Body of pancreas (tissue), 4 donors: Measurements from ENCODE around the gene SPAG8. TPM values are rescaled to one million over a fixed set of nuclear protein-coding genes. Genes with fewer than 3 reads are reported as not detected.
A peak's percentile ranks its signal among the peaks of the same experiment; 100 is the strongest.

Experiments used
- ATAC-seq: fragments of 150-250 bp; one replicate; pipeline ENCODE4 v1.9.1; 2016
- DNase-seq, 4 donors: peaks; one replicate each; pipeline ENCODE4 v3.0.0-alpha.2; 2019
- H3K27ac ChIP-seq, 4 donors: fragments of 200-600 bp; sonication (generic); 1 replicate in 3 of 4; 2 replicates in 1 of 4; pipeline versions ENCODE4 v1.5.1 to v1.6.1; 2016 to 2019; ENCODE audit warnings: mild to moderate bottlenecking in 1 of 4, mixed read lengths in 1 of 4, moderate library complexity in 1 of 4
- H3K27me3 ChIP-seq, 2 donors: fragments of 200-600 bp; sonication (generic); one replicate each; pipeline ENCODE4 v1.6.0; 2016; ENCODE audit warnings: mild to moderate bottlenecking in 1 of 2
- H3K36me3 ChIP-seq, 2 donors: fragments of 200-600 bp; sonication (generic); replicated peaks in 1 of 2; 2 replicates each; pipeline ENCODE4 v1.5.1; 2016; ENCODE audit warnings: low read depth in 2 of 2; ENCODE audit not compliant: insufficient read depth in 1 of 2
- H3K4me1 ChIP-seq: fragments of 200-600 bp; sonication (generic); one replicate; pipeline ENCODE4 v1.6.0; 2016
- H3K4me3 ChIP-seq, 2 donors: fragments of 200-600 bp; sonication (generic); 1 replicate in 1 of 2; 2 replicates in 1 of 2; pipeline ENCODE4 v1.5.1; 2016 to 2019
- H3K9me3 ChIP-seq, 3 donors: fragments of 200-600 bp; sonication (generic); 1 replicate in 2 of 3; 2 replicates in 1 of 3; pipeline ENCODE4 v1.5.1; 2016
- CTCF ChIP-seq, 7 experiments: fragments of 450-650 bp in 4 of 7; fragments of 200-600 bp in 3 of 7; sonication (generic) in 3 of 7; IDR thresholded peaks; one replicate each; pipeline ENCODE4 v1.5.1; 2016 to 2019; ENCODE audit warnings: antibody characterized with exemption in 7 of 7
- POLR2A ChIP-seq, 3 donors: fragments of 450-650 bp; IDR thresholded peaks; one replicate each; pipeline ENCODE4 v1.6.1; 2016; ENCODE audit warnings: antibody characterized with exemption in 3 of 3, mild to moderate bottlenecking in 2 of 3
- WGBS, 2 donors: methylation state at CpG; one replicate each; pipeline ENCODE4 v1.1.5; 2017; 5-methylcytosine and 5-hydroxymethylcytosine counted together
- intact Hi-C: fragments of 100-400 bp; cut with DNase I; formaldehyde crosslinking; loops from one replicate; pipeline ENCODE4 v1.15.1; 2023
- total RNA-seq, 2 donors: library from RNA; depleted of rRNA; stranded (reverse); fragments of >200 nt; gene quantifications; one replicate each; pipeline ENCODE4 v1.1.0, GENCODE V29; 2016

Gene SPAG8
- total RNA-seq, result 1 to 10 TPM in 1 of 2 donors, not detected in 1; 1.6 TPM

- Histone ChIP-seq H3K36me3 (no peaks in the 10 kb centered on the region), H3K9me3 (no peaks in the 10 kb centered on the region), H3K4me1 (peaks cover 33% of the 10 kb centered on the region), H3K27me3 (no peaks in the 10 kb centered on the region), H3K4me3 (peak within 1 kb of the TSS in 1 of 2 donors; percentile 22), H3K27ac (peak within 1 kb of the TSS; percentile 18 to 98 (median 66))
- DNase-seq (peak; percentile 94 to 97 (median 96)), ATAC-seq (peak; percentile 63)
- WGBS, 2 donors, result 1 to 3% methylated on average over 9 to 28 of the region's 28 CpGs
- peak in 2 of 3 donors; percentile 59 to 66 for TF ChIP-seq POLR2A (IDR thresholded peaks at IDR 0.05)
- peak in 1 of 7 experiments; percentile 2 for TF ChIP-seq CTCF (IDR thresholded peaks at IDR 0.05)
- intact Hi-C loops, result no loop called here
Observed at GRCh38 chr9:35812025-35812602, at the start of gene SPAG8. Gene SPAG8 (minus strand): TSS chr9:35812262. CDS start chr9:35812147, 115 bp downstream.

- Histone ChIP-seq H3K9me3 (no peaks in the 10 kb centered on the region), H3K4me1 (no peaks in the 10 kb centered on the region), H3K27me3 (peaks cover 0 to 8% of the 10 kb centered on the region in 2 donors), H3K27ac (no peak overlapping the region), H3K4me3 (no peak overlapping the region), H3K36me3 (no peaks in the 10 kb centered on the region)
- no peak for ATAC-seq
- intact Hi-C loops, result no loop called here
- TF ChIP-seq POLR2A (IDR thresholded peaks at IDR 0.05), result no peak
- TF ChIP-seq CTCF (IDR thresholded peaks at IDR 0.05), result no peak
- DNase-seq, result no peak
- 38 to 40% methylated on average over 11 to 12 of the region's 12 CpGs for WGBS, 2 donors
Observed at GRCh38 chr9:35861161-35861897, 49.3 kb upstream of the SPAG8 start.

GRCh38 chr9:35859990-35860339, 47.9 kb upstream of the SPAG8 start:
- peaks cover 0 to 8% of the 10 kb centered on the region in 2 donors for H3K27me3 ChIP-seq
- no peak for TF ChIP-seq POLR2A (IDR thresholded peaks at IDR 0.05)
- no peak for TF ChIP-seq CTCF (IDR thresholded peaks at IDR 0.05)
- no peak for ATAC-seq

GRCh38 chr9:35859310-35859989, 47.4 kb upstream of the SPAG8 start:
- Histone ChIP-seq H3K36me3 (no peaks in the 10 kb centered on the region), H3K4me3 (no peak overlapping the region), H3K27ac (no peak overlapping the region), H3K4me1 (no peaks in the 10 kb centered on the region), H3K9me3 (no peaks in the 10 kb centered on the region), H3K27me3 (peaks cover 0 to 8% of the 10 kb centered on the region in 2 donors)
- ATAC-seq (peak; percentile 33), DNase-seq (peak in 2 of 4 donors; percentile 25 to 40)
- WGBS, 2 donors, result 41 to 43% methylated on average over 16 of the region's 16 CpGs
- no peak for TF ChIP-seq CTCF (IDR thresholded peaks at IDR 0.05)
- TF ChIP-seq POLR2A (IDR thresholded peaks at IDR 0.05), result no peak
- intact Hi-C loops, result no loop called here

More at GRCh38 chr9:35859990-35860339, 47.9 kb upstream of the SPAG8 start:
- no peak for DNase-seq
- Histone ChIP-seq H3K36me3 (no peaks in the 10 kb centered on the region), H3K4me3 (no peak overlapping the region), H3K27ac (no peak overlapping the region), H3K9me3 (no peaks in the 10 kb centered on the region), H3K4me1 (no peaks in the 10 kb centered on the region)
- 37 to 40% methylated on average over 3 of the region's 3 CpGs for WGBS, 2 donors
- intact Hi-C loops, result no loop called here
